PC-9 (cell line): Measurements from ENCODE around the gene TOM1L2.

Experiments used
- EZH2 ChIP-seq: fragments of 200-600 bp; sonication (generic); IDR thresholded peaks from 2 replicates; pipeline ENCODE4 v1.8.0; 2017; ENCODE audit warnings: antibody characterized with exemption, low read depth
- TF ChIP-seq, protein P1 (sequence below): fragments of 200-600 bp; sonication (generic); conservative IDR thresholded peaks from 2 replicates; pipeline ENCODE4 v1.6.1; 2017; ENCODE audit warnings: mixed run types, antibody characterized with exemption, mild to moderate bottlenecking, moderate library complexity

GRCh38 chr17:17817552-17817947 lies 154.7 kb downstream of the TOM1L2 start:
- TF ChIP-seq, protein P1, sequence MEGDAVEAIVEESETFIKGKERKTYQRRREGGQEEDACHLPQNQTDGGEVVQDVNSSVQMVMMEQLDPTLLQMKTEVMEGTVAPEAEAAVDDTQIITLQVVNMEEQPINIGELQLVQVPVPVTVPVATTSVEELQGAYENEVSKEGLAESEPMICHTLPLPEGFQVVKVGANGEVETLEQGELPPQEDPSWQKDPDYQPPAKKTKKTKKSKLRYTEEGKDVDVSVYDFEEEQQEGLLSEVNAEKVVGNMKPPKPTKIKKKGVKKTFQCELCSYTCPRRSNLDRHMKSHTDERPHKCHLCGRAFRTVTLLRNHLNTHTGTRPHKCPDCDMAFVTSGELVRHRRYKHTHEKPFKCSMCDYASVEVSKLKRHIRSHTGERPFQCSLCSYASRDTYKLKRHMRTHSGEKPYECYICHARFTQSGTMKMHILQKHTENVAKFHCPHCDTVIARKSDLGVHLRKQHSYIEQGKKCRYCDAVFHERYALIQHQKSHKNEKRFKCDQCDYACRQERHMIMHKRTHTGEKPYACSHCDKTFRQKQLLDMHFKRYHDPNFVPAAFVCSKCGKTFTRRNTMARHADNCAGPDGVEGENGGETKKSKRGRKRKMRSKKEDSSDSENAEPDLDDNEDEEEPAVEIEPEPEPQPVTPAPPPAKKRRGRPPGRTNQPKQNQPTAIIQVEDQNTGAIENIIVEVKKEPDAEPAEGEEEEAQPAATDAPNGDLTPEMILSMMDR = no peak
- TF ChIP-seq EZH2 = no peak
